Measurements from ENCODE around the gene PRDM16. TPM values are rescaled to one million over a fixed set of nuclear protein-coding genes. Genes with fewer than 3 reads are reported as not detected.

The PRDM16 gene
- total and polyA plus RNA-seq, 4 donors, result 5.0 to 80.7 (median 41.5) TPM

- Histone ChIP-seq H3K9me3 (ENCODE audit: control insufficient read depth, low read length) (no peaks in the 10 kb centered on the region), H3K4me1 (ENCODE audit: control insufficient read depth in 1 of 2, insufficient read depth in 2 of 2, low read length in 2 of 2) (peaks cover 3 to 14% of the 10 kb centered on the region in 2 donors), H3K4me3 (ENCODE audit: low read length in 2 of 2) (no peak overlapping the region), H3K36me3 (ENCODE audit: control insufficient read depth in 1 of 2, insufficient read depth in 2 of 2, low read length in 1 of 2) (no peaks in the 10 kb centered on the region), H3K27ac (ENCODE audit: low read depth in 1 of 2, low read length in 2 of 2) (no peak overlapping the region), H3K27me3 (ENCODE audit: control insufficient read depth in 1 of 2, insufficient read depth in 2 of 2, low read length in 1 of 2) (no peaks in the 10 kb centered on the region)
- intact Hi-C loops (cut with DNase I), result no loop called here
- WGBS, 2 donors, result 74 to 81% methylated on average over 35 of the region's 35 CpGs
- no peak for DNase-seq
- no peak for ATAC-seq (ENCODE audit: low FRiP score)
Observed at GRCh38 chr1:3135744-3136455, 66.9 kb downstream of the PRDM16 start.

- no peaks in the 10 kb centered on the region for H3K9me3 ChIP-seq (ENCODE audit: control insufficient read depth, low read length)
- intact Hi-C loops (cut with DNase I), result no loop called here
- ATAC-seq (ENCODE audit: low FRiP score) (no peak), DNase-seq (no peak)
- peaks cover 3 to 14% of the 10 kb centered on the region in 2 donors for H3K4me1 ChIP-seq (ENCODE audit: control insufficient read depth in 1 of 2, insufficient read depth in 2 of 2, low read length in 2 of 2)
- H3K36me3 ChIP-seq (ENCODE audit: control insufficient read depth in 1 of 2, insufficient read depth in 2 of 2, low read length in 1 of 2), result no peaks in the 10 kb centered on the region
- H3K4me3 ChIP-seq (ENCODE audit: low read length in 2 of 2), result no peak overlapping the region
- 64 to 75% methylated on average over 5 of the region's 5 CpGs for WGBS, 2 donors
- no peaks in the 10 kb centered on the region for H3K27me3 ChIP-seq (ENCODE audit: control insufficient read depth in 1 of 2, insufficient read depth in 2 of 2, low read length in 1 of 2)
- H3K27ac ChIP-seq (ENCODE audit: low read depth in 1 of 2, low read length in 2 of 2), result no peak overlapping the region
Observed at GRCh38 chr1:3136532-3136931, 67.5 kb downstream of the PRDM16 start.

- Histone ChIP-seq H3K27me3 (ENCODE audit: control insufficient read depth in 1 of 2, insufficient read depth in 2 of 2, low read length in 1 of 2) (no peaks in the 10 kb centered on the region), H3K27ac (ENCODE audit: low read depth in 1 of 2, low read length in 2 of 2) (no peak overlapping the region), H3K4me3 (ENCODE audit: low read length in 2 of 2) (no peak overlapping the region), H3K36me3 (ENCODE audit: control insufficient read depth in 1 of 2, insufficient read depth in 2 of 2, low read length in 1 of 2) (no peaks in the 10 kb centered on the region), H3K4me1 (ENCODE audit: control insufficient read depth in 1 of 2, insufficient read depth in 2 of 2, low read length in 2 of 2) (peaks cover 3 to 14% of the 10 kb centered on the region in 2 donors), H3K9me3 (ENCODE audit: control insufficient read depth, low read length) (no peaks in the 10 kb centered on the region)
- WGBS, 2 donors, result 75 to 76% methylated on average over 28 of the region's 28 CpGs
- intact Hi-C loops (cut with DNase I), result no loop called here
- no peak for DNase-seq
- no peak for ATAC-seq (ENCODE audit: low FRiP score)
Observed at GRCh38 chr1:3137111-3138100, 68.4 kb downstream of the PRDM16 start.

GRCh38 chr1:3138623-3139151 lies 69.7 kb downstream of the PRDM16 start:
- no peak for DNase-seq
- Histone ChIP-seq H3K36me3 (ENCODE audit: control insufficient read depth in 1 of 2, insufficient read depth in 2 of 2, low read length in 1 of 2) (no peaks in the 10 kb centered on the region), H3K27me3 (ENCODE audit: control insufficient read depth in 1 of 2, insufficient read depth in 2 of 2, low read length in 1 of 2) (no peaks in the 10 kb centered on the region), H3K4me3 (ENCODE audit: low read length in 2 of 2) (no peak overlapping the region), H3K4me1 (ENCODE audit: control insufficient read depth in 1 of 2, insufficient read depth in 2 of 2, low read length in 2 of 2) (peaks cover 0 to 14% of the 10 kb centered on the region in 2 donors), H3K27ac (ENCODE audit: low read depth in 1 of 2, low read length in 2 of 2) (no peak overlapping the region), H3K9me3 (ENCODE audit: control insufficient read depth, low read length) (no peaks in the 10 kb centered on the region)
- intact Hi-C loops (cut with DNase I), result no loop called here
- 91% methylated on average over 18 of the region's 18 CpGs for WGBS, 2 donors
- ATAC-seq (ENCODE audit: low FRiP score), result no peak

GRCh38 chr1:3139451-3139852 lies 70.4 kb downstream of the PRDM16 start:
- no peaks in the 10 kb centered on the region for H3K9me3 ChIP-seq (ENCODE audit: control insufficient read depth, low read length)
- no peak for ATAC-seq (ENCODE audit: low FRiP score)
- DNase-seq, result no peak
- no peak overlapping the region for H3K27ac ChIP-seq (ENCODE audit: low read depth in 1 of 2, low read length in 2 of 2)
- no peaks in the 10 kb centered on the region for H3K27me3 ChIP-seq (ENCODE audit: control insufficient read depth in 1 of 2, insufficient read depth in 2 of 2, low read length in 1 of 2)
- H3K4me3 ChIP-seq (ENCODE audit: low read length in 2 of 2), result no peak overlapping the region
- peaks cover 0 to 11% of the 10 kb centered on the region in 2 donors for H3K4me1 ChIP-seq (ENCODE audit: control insufficient read depth in 1 of 2, insufficient read depth in 2 of 2, low read length in 2 of 2)
- no peaks in the 10 kb centered on the region for H3K36me3 ChIP-seq (ENCODE audit: control insufficient read depth in 1 of 2, insufficient read depth in 2 of 2, low read length in 1 of 2)
- intact Hi-C loops (cut with DNase I), result no loop called here
- WGBS, 2 donors, result 22 to 29% methylated on average over 16 of the region's 16 CpGs

GRCh38 chr1:3139871-3140361 lies 70.9 kb downstream of the PRDM16 start:
- H3K4me1 ChIP-seq (ENCODE audit: control insufficient read depth in 1 of 2, insufficient read depth in 2 of 2, low read length in 2 of 2), result peaks cover 0 to 8% of the 10 kb centered on the region in 2 donors
- intact Hi-C loops (cut with DNase I), result no loop called here
- no peaks in the 10 kb centered on the region for H3K36me3 ChIP-seq (ENCODE audit: control insufficient read depth in 1 of 2, insufficient read depth in 2 of 2, low read length in 1 of 2)
- 63 to 65% methylated on average over 26 of the region's 26 CpGs for WGBS, 2 donors
- no peaks in the 10 kb centered on the region for H3K9me3 ChIP-seq (ENCODE audit: control insufficient read depth, low read length)
- no peak overlapping the region for H3K27ac ChIP-seq (ENCODE audit: low read depth in 1 of 2, low read length in 2 of 2)
- DNase-seq (no peak), ATAC-seq (ENCODE audit: low FRiP score) (no peak)
- H3K27me3 ChIP-seq (ENCODE audit: control insufficient read depth in 1 of 2, insufficient read depth in 2 of 2, low read length in 1 of 2), result no peaks in the 10 kb centered on the region
- H3K4me3 ChIP-seq (ENCODE audit: low read length in 2 of 2), result no peak overlapping the region

- Histone ChIP-seq H3K9me3 (ENCODE audit: control insufficient read depth, low read length) (no peaks in the 10 kb centered on the region), H3K27ac (ENCODE audit: low read depth in 1 of 2, low read length in 2 of 2) (no peak overlapping the region), H3K4me1 (ENCODE audit: control insufficient read depth in 1 of 2, insufficient read depth in 2 of 2, low read length in 2 of 2) (peaks cover 0 to 3% of the 10 kb centered on the region in 2 donors), H3K36me3 (ENCODE audit: control insufficient read depth in 1 of 2, insufficient read depth in 2 of 2, low read length in 1 of 2) (no peaks in the 10 kb centered on the region), H3K27me3 (ENCODE audit: control insufficient read depth in 1 of 2, insufficient read depth in 2 of 2, low read length in 1 of 2) (no peaks in the 10 kb centered on the region), H3K4me3 (ENCODE audit: low read length in 2 of 2) (no peak overlapping the region)
- no peak for ATAC-seq (ENCODE audit: low FRiP score)
- DNase-seq, result no peak
- intact Hi-C loops (cut with DNase I), result no loop called here
- 83 to 91% methylated on average over 19 of the region's 19 CpGs for WGBS, 2 donors
Observed at GRCh38 chr1:3140437-3140836, 71.4 kb downstream of the PRDM16 start.

- no peak for ATAC-seq (ENCODE audit: low FRiP score)
- no peaks in the 10 kb centered on the region for H3K4me1 ChIP-seq (ENCODE audit: control insufficient read depth in 1 of 2, insufficient read depth in 2 of 2, low read length in 2 of 2)
- 97% methylated on average over 13 of the region's 13 CpGs for WGBS, 2 donors
- no peaks in the 10 kb centered on the region for H3K9me3 ChIP-seq (ENCODE audit: control insufficient read depth, low read length)
- DNase-seq, result no peak
- no peak overlapping the region for H3K4me3 ChIP-seq (ENCODE audit: low read length in 2 of 2)
- no peak overlapping the region for H3K27ac ChIP-seq (ENCODE audit: low read depth in 1 of 2, low read length in 2 of 2)
- H3K36me3 ChIP-seq (ENCODE audit: control insufficient read depth in 1 of 2, insufficient read depth in 2 of 2, low read length in 1 of 2), result no peaks in the 10 kb centered on the region
- intact Hi-C loops (cut with DNase I), result no loop called here
- no peaks in the 10 kb centered on the region for H3K27me3 ChIP-seq (ENCODE audit: control insufficient read depth in 1 of 2, insufficient read depth in 2 of 2, low read length in 1 of 2)
Observed at GRCh38 chr1:3141129-3141528, 72.1 kb downstream of the PRDM16 start.

Measured in aorta (tissue), 5 donors.